Thyroid gland (tissue), 4 donors: ENCODE data around the gene HGD. TPM values are rescaled to one million over a fixed set of nuclear protein-coding genes. Genes with fewer than 3 reads are reported as not detected.

Source experiments
- DNase-seq, 2 donors: peaks; one replicate each; pipeline ENCODE4 v3.0.0-alpha.2; 2019
- H3K27ac ChIP-seq, 3 donors: fragments of 200-600 bp; sonication (generic); 1 replicate in 2 of 3; 2 replicates in 1 of 3; pipeline ENCODE4 v1.5.1; 2016 to 2019; ENCODE audit warnings: mild to moderate bottlenecking in 1 of 3, moderate library complexity in 1 of 3
- H3K27me3 ChIP-seq: fragments of 200-600 bp; sonication (generic); one replicate; pipeline ENCODE4 v1.5.1; 2019
- H3K36me3 ChIP-seq, 2 donors: fragments of 200-600 bp; sonication (generic); one replicate each; pipeline ENCODE4 v1.5.1; 2016 to 2019
- H3K4me1 ChIP-seq, 2 donors: fragments of 200-600 bp; sonication (generic); one replicate each; pipeline ENCODE4 v1.5.1; 2017 to 2019
- H3K4me3 ChIP-seq, 3 donors: fragments of 200-600 bp; sonication (generic); replicated peaks in 1 of 3; 1 replicate in 2 of 3; 2 replicates in 1 of 3; pipeline ENCODE4 v1.5.1; 2016; ENCODE audit warnings: mild to moderate bottlenecking in 1 of 3
- H3K9me3 ChIP-seq: fragments of 200-600 bp; sonication (generic); one replicate; pipeline ENCODE4 v1.5.1; 2017
- CTCF ChIP-seq, 6 experiments: fragments of 200-600 bp in 3 of 6; fragments of 450-650 bp in 3 of 6; sonication (generic) in 3 of 6; IDR thresholded peaks; one replicate each; pipeline ENCODE4 v1.5.1; 2016 to 2019; ENCODE audit warnings: antibody characterized with exemption in 6 of 6, mild to moderate bottlenecking in 2 of 6, inconsistent platforms in 1 of 6, moderate library complexity in 1 of 6
- POLR2A ChIP-seq, 2 donors: fragments of 450-650 bp; IDR thresholded peaks; one replicate each; pipeline ENCODE4 v1.6.1; 2017; ENCODE audit warnings: antibody characterized with exemption in 2 of 2, mild to moderate bottlenecking in 2 of 2, moderate library complexity in 1 of 2
- WGBS, 2 donors: methylation state at CpG; one replicate each; pipeline ENCODE4 v1.1.5; 2017; 5-methylcytosine and 5-hydroxymethylcytosine counted together
- intact Hi-C: fragments of 100-400 bp; cut with DNase I; formaldehyde crosslinking; loops from one replicate; pipeline ENCODE4 v1.15.1; 2023
- total RNA-seq, 4 donors: library from RNA; depleted of rRNA; stranded (reverse); fragments of >200 nt; gene quantifications; one replicate each; pipeline ENCODE4 v1.2.3, GENCODE V29; 2016

HGD gene
- total RNA-seq, 4 donors from 2014 or later, result 36.8 to 136 (median 74.7) TPM

DNA sequence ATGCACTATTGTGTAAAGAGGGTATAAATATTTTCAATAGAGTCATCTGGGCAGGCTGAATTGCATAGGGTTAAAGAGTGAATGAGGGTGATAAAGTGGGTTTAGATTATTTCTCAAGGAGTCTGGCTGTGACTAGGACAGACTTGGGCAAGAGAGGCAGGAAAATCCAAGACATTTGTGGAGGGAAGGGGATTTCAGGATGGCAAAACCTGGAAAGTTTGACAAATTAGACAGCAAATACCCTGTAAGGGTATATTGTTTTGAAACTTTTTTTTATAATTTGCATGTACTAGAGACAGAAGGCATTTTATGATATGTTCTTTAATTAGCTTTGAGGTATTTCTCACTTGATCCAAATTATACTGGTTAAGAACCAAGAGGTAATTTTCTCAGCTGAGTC is 17.1 kb downstream of the HGD start:
- intact Hi-C loops, result no loop called here
- DNase-seq, result no peak
- no peak overlapping the region for H3K27ac ChIP-seq

GRCh38 chr3:120661945-120662344 is 20.1 kb downstream of the HGD start:
- intact Hi-C loops, result no loop called here
- DNase-seq, result no peak
- Histone ChIP-seq H3K36me3 (no peaks in the 10 kb centered on the region), H3K4me1 (no peaks in the 10 kb centered on the region), H3K4me3 (no peak overlapping the region), H3K27ac (no peak overlapping the region), H3K9me3 (no peaks in the 10 kb centered on the region), H3K27me3 (no peaks in the 10 kb centered on the region)
- WGBS, 2 donors, result 65 to 66% methylated on average over 5 of the region's 5 CpGs
- TF ChIP-seq CTCF (IDR thresholded peaks at IDR 0.05) (no peak), POLR2A (IDR thresholded peaks at IDR 0.05) (no peak)

More for the DNA sequence above, 17.1 kb downstream of the HGD start:
- Histone ChIP-seq H3K4me3 (no peak overlapping the region), H3K36me3 (no peaks in the 10 kb centered on the region), H3K9me3 (no peaks in the 10 kb centered on the region), H3K27me3 (no peaks in the 10 kb centered on the region), H3K4me1 (no peaks in the 10 kb centered on the region)
- TF ChIP-seq POLR2A (IDR thresholded peaks at IDR 0.05) (no peak), CTCF (IDR thresholded peaks at IDR 0.05) (no peak)

DNA sequence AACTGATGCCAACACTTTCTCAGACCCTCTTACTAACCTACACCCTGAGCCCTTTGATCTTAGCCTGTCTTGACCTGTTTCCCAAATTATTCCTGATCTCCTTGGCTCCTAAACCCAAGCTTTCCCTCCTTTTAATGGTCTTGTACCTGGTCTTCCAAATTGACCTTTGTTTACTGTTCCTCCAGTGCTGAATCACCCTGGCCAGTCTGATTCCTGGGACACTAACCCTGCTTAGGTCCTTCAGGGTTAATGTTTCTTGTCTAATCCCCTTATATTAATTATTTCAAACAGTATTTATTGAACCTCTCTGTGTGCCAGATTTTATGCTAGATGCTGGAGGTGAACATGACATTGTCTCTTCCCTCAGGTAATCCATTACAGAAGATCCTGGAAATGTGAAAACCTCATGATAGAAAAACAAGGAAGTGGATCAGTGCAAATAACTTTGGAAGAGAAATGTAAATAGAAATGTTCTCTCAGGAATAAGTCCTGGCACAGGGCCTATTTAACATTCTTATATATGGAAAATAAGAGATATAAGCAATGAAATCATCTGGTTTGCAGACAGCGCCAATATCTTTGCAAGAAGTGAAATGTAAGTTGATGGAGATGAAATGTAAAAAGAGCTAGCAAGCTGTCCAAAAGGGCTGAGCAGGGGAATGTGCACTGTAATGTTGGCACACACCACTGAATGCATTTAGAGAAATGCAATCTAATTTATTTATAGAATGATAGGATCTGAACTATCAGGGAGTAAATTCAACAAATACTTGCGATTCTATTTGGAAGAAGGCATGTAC is 20.7 kb downstream of the HGD start:
- Histone ChIP-seq H3K9me3 (no peaks in the 10 kb centered on the region), H3K4me3 (no peak overlapping the region), H3K27ac (no peak overlapping the region), H3K4me1 (no peaks in the 10 kb centered on the region), H3K27me3 (no peaks in the 10 kb centered on the region), H3K36me3 (no peaks in the 10 kb centered on the region)
- no peak for TF ChIP-seq POLR2A (IDR thresholded peaks at IDR 0.05)
- TF ChIP-seq CTCF (IDR thresholded peaks at IDR 0.05), result no peak
- no peak for DNase-seq
- intact Hi-C loops, result no loop called here
- WGBS, 2 donors, result 43 to 44% methylated on average over 2 of the region's 2 CpGs

- no peaks in the 10 kb centered on the region for H3K4me1 ChIP-seq
- no peak for DNase-seq
- TF ChIP-seq POLR2A (IDR thresholded peaks at IDR 0.05) (no peak), CTCF (IDR thresholded peaks at IDR 0.05) (no peak)
- intact Hi-C loops, result no loop called here
- no peaks in the 10 kb centered on the region for H3K27me3 ChIP-seq
- no peak overlapping the region for H3K27ac ChIP-seq
- no peaks in the 10 kb centered on the region for H3K36me3 ChIP-seq
- H3K4me3 ChIP-seq, result no peak overlapping the region
- H3K9me3 ChIP-seq, result no peaks in the 10 kb centered on the region
- WGBS, 2 donors, result 90 to 97% methylated on average over 2 of the region's 2 CpGs
Measured at GRCh38 chr3:120659834-120660233, 22.2 kb downstream of the HGD start.

DNA sequence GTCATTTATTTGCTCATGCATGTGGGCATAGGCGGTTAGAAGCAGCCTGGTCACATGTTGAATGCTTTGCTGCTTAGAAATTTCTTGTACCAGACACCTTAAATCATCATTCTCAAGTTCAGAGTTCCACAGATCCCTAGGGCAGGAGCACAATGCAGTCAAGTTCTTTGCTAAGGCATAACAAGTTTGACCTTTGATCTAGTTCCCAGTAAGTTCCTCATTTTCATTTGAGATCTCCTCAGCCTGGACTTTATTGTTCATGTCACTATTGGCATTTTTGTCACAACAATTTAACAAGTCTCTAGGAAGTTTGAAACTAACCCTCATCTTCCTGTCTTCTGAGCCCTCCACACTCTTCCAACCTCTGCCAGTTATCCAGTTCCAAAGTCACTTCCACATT is 22.8 kb downstream of the HGD start:
- no peaks in the 10 kb centered on the region for H3K27me3 ChIP-seq
- no peaks in the 10 kb centered on the region for H3K4me1 ChIP-seq
- no peak for DNase-seq
- no peak overlapping the region for H3K27ac ChIP-seq
- intact Hi-C loops, result no loop called here
- TF ChIP-seq POLR2A (IDR thresholded peaks at IDR 0.05) (no peak), CTCF (IDR thresholded peaks at IDR 0.05) (no peak)
- H3K36me3 ChIP-seq, result no peaks in the 10 kb centered on the region
- H3K4me3 ChIP-seq, result no peak overlapping the region
- 79 to 95% methylated on average over 1 of the region's 1 CpG for WGBS, 2 donors
- no peaks in the 10 kb centered on the region for H3K9me3 ChIP-seq
